Activated naive CD4-positive, alpha-beta T cell treated with anti-CD3 and anti-CD28 coated beads for 36 hours (primary cell): ENCODE measurements around the gene SENP8. TPM values are rescaled to one million over a fixed set of nuclear protein-coding genes. Genes with fewer than 3 reads are reported as not detected.
"Not testable (repeated sequence)": the region's sequence is repeated elsewhere in the genome, so short reads cannot be mapped to it uniquely, and the experiment has no call there.

Experiments
- CTCF ChIA-PET: fragments of 350-600 bp; sonication (Branson Sonifier 250); formaldehyde crosslinking; loops from one replicate; lab custom pipeline; 2021; ENCODE audit warnings: antibody characterized with exemption; lab: Charles Lee
- DNase-seq: peaks from one replicate; pipeline ENCODE4 v3.0.0-alpha.2; 2020
- H3K27ac Mint-ChIP-seq: one replicate; pipeline ENCODE4 v1.8.0; 2021; ENCODE audit warnings: mild to moderate bottlenecking, mixed read lengths
- H3K27me3 Mint-ChIP-seq: one replicate; pipeline ENCODE4 v1.8.0; 2021; ENCODE audit warnings: low read depth, mixed read lengths
- H3K36me3 Mint-ChIP-seq: one replicate; pipeline ENCODE4 v1.8.0; 2021; ENCODE audit warnings: low read depth, mixed read lengths
- H3K4me1 Mint-ChIP-seq: one replicate; pipeline ENCODE4 v1.8.0; 2021; ENCODE audit warnings: low read depth, mixed read lengths
- H3K4me3 Mint-ChIP-seq: one replicate; pipeline ENCODE4 v1.8.0; 2021; ENCODE audit warnings: mild to moderate bottlenecking, moderate library complexity, mixed read lengths
- H3K9me3 Mint-ChIP-seq: one replicate; pipeline ENCODE4 v1.8.0; 2021; ENCODE audit warnings: mixed read lengths
- intact Hi-C: fragments of 100-400 bp; cut with micrococcal nuclease; formaldehyde crosslinking; loops from one replicate; pipeline ENCODE4 v1.15.1; 2023
- total RNA-seq, 2 experiments: library from RNA; stranded (reverse); gene quantifications; one replicate each; pipeline ENCODE4 v1.2.3, GENCODE V29; 2021

Gene SENP8
- total RNA-seq, 2 experiments from 2014 or later: 2.0 TPM

- Mint-ChIP-seq H3K27me3 (no peaks in the 10 kb centered on the region), H3K4me1 (no peaks in the 10 kb centered on the region), H3K36me3 (no peaks in the 10 kb centered on the region), H3K9me3 (no peaks in the 10 kb centered on the region), H3K27ac (no peak overlapping the region), H3K4me3 (no peak overlapping the region)
- intact Hi-C loops: no loop called here
- DNase-seq: no peak
- CTCF ChIA-PET: no interaction called here
Observed at GRCh38 chr15:72161361-72162132, 43.3 kb downstream of the SENP8 start.

GRCh38 chr15:72162569-72162968 is 44.4 kb downstream of the SENP8 start:
- Mint-ChIP-seq H3K9me3 (no peaks in the 10 kb centered on the region), H3K27ac (no peak overlapping the region), H3K4me3 (no peak overlapping the region), H3K27me3 (no peaks in the 10 kb centered on the region), H3K36me3 (no peaks in the 10 kb centered on the region), H3K4me1 (no peaks in the 10 kb centered on the region)
- CTCF ChIA-PET: interaction anchor here (0.7 to 1.2 kb wide), 2 partner anchors 9 to 69 kb away, joined by 3 read pairs; no protein-coding TSS in a partner anchor
- intact Hi-C loops: no loop called here
- DNase-seq: no peak

GRCh38 chr15:72163719-72164118 is 45.5 kb downstream of the SENP8 start:
- intact Hi-C loops: no loop called here
- Mint-ChIP-seq H3K27me3 (no peaks in the 10 kb centered on the region), H3K27ac (no peak overlapping the region), H3K4me3 (no peak overlapping the region), H3K9me3 (no peaks in the 10 kb centered on the region), H3K4me1 (no peaks in the 10 kb centered on the region), H3K36me3 (no peaks in the 10 kb centered on the region)
- DNase-seq: no peak
- CTCF ChIA-PET: interaction anchor here (0.6 kb wide), 1 partner anchor 143 kb away, joined by 3 read pairs; no protein-coding TSS in a partner anchor

GRCh38 chr15:72166716-72167417 is 48.7 kb downstream of the SENP8 start:
- no peak overlapping the region for H3K27ac Mint-ChIP-seq
- no peaks in the 10 kb centered on the region for H3K9me3 Mint-ChIP-seq
- CTCF ChIA-PET: interaction anchor here (1.1 kb wide), 1 partner anchor 10 kb away, joined by 3 read pairs; no protein-coding TSS in a partner anchor
- no peak overlapping the region for H3K4me3 Mint-ChIP-seq
- H3K36me3 Mint-ChIP-seq: no peaks in the 10 kb centered on the region
- H3K27me3 Mint-ChIP-seq: no peaks in the 10 kb centered on the region
- no peak for DNase-seq
- H3K4me1 Mint-ChIP-seq: no peaks in the 10 kb centered on the region
- intact Hi-C loops: no loop called here

GRCh38 chr15:72167445-72167844 is 49.2 kb downstream of the SENP8 start:
- Mint-ChIP-seq H3K4me1 (no peaks in the 10 kb centered on the region), H3K27me3 (no peaks in the 10 kb centered on the region), H3K36me3 (no peaks in the 10 kb centered on the region), H3K27ac (no peak overlapping the region), H3K9me3 (no peaks in the 10 kb centered on the region), H3K4me3 (no peak overlapping the region)
- intact Hi-C loops: no loop called here
- CTCF ChIA-PET: interaction anchor here (1.1 kb wide), 1 partner anchor 11 kb away, joined by 3 read pairs; no protein-coding TSS in a partner anchor
- DNase-seq: no peak

GRCh38 chr15:72168131-72168807 is 50.1 kb downstream of the SENP8 start:
- intact Hi-C loops: no loop called here
- H3K27me3 Mint-ChIP-seq: no peaks in the 10 kb centered on the region
- H3K4me3 Mint-ChIP-seq: no peak overlapping the region
- H3K4me1 Mint-ChIP-seq: no peaks in the 10 kb centered on the region
- CTCF ChIA-PET: interaction anchor here (0.6 to 1.0 kb wide), 2 partner anchors 173 to 424 kb away, joined by 3 to 5 read pairs; no protein-coding TSS in a partner anchor
- no peak overlapping the region for H3K27ac Mint-ChIP-seq
- no peaks in the 10 kb centered on the region for H3K9me3 Mint-ChIP-seq
- H3K36me3 Mint-ChIP-seq: no peaks in the 10 kb centered on the region
- DNase-seq: no peak

GRCh38 chr15:72168808-72169190 is 50.6 kb downstream of the SENP8 start:
- DNase-seq: no peak

GRCh38 chr15:72169236-72169920 is 51.2 kb downstream of the SENP8 start:
- intact Hi-C loops: no loop called here
- Mint-ChIP-seq H3K4me3 (no peak overlapping the region), H3K27ac (no peak overlapping the region), H3K36me3 (no peaks in the 10 kb centered on the region), H3K4me1 (no peaks in the 10 kb centered on the region), H3K9me3 (no peaks in the 10 kb centered on the region), H3K27me3 (no peaks in the 10 kb centered on the region)
- CTCF ChIA-PET: no interaction called here
- no peak for DNase-seq

More at GRCh38 chr15:72168808-72169190, 50.6 kb downstream of the SENP8 start:
- no peak overlapping the region for H3K27ac Mint-ChIP-seq
- CTCF ChIA-PET: interaction anchor here (1.0 kb wide), 1 partner anchor 425 kb away, joined by 5 read pairs; no protein-coding TSS in a partner anchor
- no peaks in the 10 kb centered on the region for H3K27me3 Mint-ChIP-seq
- intact Hi-C loops: no loop called here
- no peaks in the 10 kb centered on the region for H3K4me1 Mint-ChIP-seq
- no peaks in the 10 kb centered on the region for H3K36me3 Mint-ChIP-seq
- no peaks in the 10 kb centered on the region for H3K9me3 Mint-ChIP-seq
- no peak overlapping the region for H3K4me3 Mint-ChIP-seq

- Mint-ChIP-seq H3K36me3 (no peaks in the 10 kb centered on the region), H3K4me1 (no peaks in the 10 kb centered on the region), H3K9me3 (no peaks in the 10 kb centered on the region), H3K27ac (no peak overlapping the region), H3K4me3 (no peak overlapping the region), H3K27me3 (no peaks in the 10 kb centered on the region)
- intact Hi-C loops: no loop called here
- DNase-seq: no peak
- CTCF ChIA-PET: no interaction called here
Observed at GRCh38 chr15:72169921-72170611, 51.9 kb downstream of the SENP8 start.

- H3K9me3 Mint-ChIP-seq: no peaks in the 10 kb centered on the region
- no peaks in the 10 kb centered on the region for H3K4me1 Mint-ChIP-seq
- intact Hi-C loops: no loop called here
- no peaks in the 10 kb centered on the region for H3K27me3 Mint-ChIP-seq
- no peaks in the 10 kb centered on the region for H3K36me3 Mint-ChIP-seq
- DNase-seq: no peak
- no peak overlapping the region for H3K4me3 Mint-ChIP-seq
- CTCF ChIA-PET: no interaction called here
- H3K27ac Mint-ChIP-seq: no peak overlapping the region
Observed at GRCh38 chr15:72170691-72171090, 52.5 kb downstream of the SENP8 start.

- H3K27me3 Mint-ChIP-seq, DNase-seq, intact Hi-C loops, H3K4me1 Mint-ChIP-seq, H3K9me3 Mint-ChIP-seq, H3K36me3 Mint-ChIP-seq, CTCF ChIA-PET, H3K4me3 Mint-ChIP-seq, H3K27ac Mint-ChIP-seq: not testable (repeated sequence)
Observed at GRCh38 chr15:72171978-72172377, 53.8 kb downstream of the SENP8 start.
